ENCODE data around the gene COA5.
"Not testable (repeated sequence)": the region's sequence is repeated elsewhere in the genome, so short reads cannot be mapped to it uniquely, and the experiment has no call there.

COA5 gene

DNA sequence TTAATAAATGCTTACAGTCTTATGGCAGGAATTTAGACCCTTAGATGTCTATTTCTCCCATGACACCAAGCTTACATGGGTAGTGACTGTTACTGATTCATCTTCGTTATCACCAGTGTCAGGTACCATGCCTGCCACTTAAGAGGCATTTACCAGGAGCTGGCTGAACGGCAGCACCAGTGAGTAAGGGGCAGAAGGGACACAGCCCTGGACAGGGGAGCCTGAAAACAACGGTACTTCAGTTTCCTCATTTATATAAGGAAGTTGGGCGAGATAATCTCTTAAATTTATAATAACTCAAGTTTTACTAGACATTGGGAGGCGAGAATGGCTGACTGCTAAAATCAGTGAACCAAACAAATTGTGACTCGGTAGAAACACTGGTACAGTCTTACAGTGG, 1.2 kb downstream of the COA5 start:
- no peak for DNase-seq (ENCODE audit: low read depth in 2 of 2, low spot score in 1 of 2)

DNA sequence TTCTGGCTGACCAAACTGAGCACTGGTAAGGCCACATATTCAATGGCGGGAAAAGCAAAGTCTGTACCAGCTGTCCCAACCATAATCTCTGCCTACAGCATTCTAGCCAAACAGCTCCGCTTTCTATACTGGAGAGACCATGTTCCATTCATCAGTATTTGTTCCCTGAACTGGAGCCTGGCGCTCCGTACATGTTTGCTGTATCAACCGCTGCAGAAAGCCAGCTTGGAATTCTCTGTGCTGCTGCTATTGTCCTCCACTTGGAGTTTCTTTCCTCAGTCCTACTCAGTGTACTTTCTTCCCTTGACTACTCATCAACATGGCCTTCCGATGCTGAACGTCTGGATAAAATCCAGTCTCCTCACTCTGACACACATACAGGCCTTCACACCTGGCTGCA, 1.9 kb downstream of the COA5 start:
- no peak for DNase-seq (ENCODE audit: low read depth in 2 of 2, low spot score in 1 of 2)

DNA sequence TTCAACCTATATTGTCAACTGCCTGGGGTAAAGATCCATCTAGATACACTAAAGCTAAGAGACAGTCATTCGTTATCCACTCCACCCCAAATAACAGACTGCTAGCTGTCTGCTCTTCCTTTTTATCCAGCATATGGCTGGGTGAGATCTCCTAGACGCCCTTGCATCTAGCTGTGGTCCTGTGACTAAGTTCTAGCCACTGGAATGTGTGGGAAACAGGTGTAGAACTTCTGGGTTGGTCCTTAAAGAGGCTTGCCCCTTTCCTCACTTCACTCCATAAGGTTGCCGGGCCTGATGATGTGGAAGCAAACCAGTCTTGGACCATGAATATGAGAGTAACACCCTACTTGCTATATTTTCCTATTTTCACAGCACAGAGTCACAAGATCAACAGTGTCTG, 3.2 kb downstream of the COA5 start:
- no peak for DNase-seq (ENCODE audit: low read depth in 2 of 2, low spot score in 1 of 2)

DNA sequence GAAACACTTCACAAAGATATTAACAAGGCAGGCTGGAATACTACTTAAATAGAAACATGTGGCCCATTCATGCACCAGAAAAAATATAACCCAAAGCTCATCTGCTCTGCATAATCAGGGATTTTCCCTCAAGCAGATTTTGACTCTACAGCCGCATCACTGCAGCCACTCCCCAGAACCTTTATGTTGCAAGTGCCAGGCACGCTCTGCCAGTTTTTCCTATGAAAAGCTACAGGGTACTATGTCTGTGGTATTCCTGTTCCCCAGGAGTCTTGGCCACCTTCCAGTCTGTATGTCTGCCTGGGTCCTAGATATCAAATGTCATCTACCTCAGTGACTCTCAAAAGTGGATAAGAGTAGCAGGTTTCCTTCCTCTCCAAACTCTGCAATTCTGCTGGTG, 3.8 kb downstream of the COA5 start:
- DNase-seq (ENCODE audit: low read depth in 2 of 2, low spot score in 1 of 2), result no peak

DNA sequence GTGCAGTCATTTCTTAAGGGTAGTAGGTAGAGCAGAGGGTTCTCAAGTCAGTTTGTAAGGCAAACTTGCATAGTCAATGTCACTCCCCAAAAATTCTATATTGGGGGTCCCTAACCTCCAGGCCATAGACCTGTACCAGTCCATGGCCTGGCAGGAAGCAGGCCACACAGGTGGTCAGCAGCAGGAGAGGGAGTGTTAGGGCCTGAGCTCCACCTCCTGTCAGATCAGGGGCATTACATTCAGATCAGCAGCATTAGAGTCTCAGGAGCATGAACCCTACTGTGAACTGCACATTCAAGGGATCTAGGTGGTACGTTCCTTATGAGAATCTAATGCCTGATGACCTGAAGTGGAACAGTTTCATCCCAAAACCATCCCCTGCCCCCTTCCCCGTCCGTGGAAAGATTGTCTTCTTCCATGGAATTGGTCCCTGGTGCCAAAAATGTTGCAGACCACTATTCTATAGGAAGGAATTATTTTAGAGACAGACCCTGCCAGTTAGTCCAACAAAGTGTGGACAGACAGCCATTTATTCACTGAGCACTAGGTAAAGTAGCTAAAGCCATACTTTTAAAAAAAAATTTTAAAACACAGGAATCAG, 6.7 kb downstream of the COA5 start:
- DNase-seq (ENCODE audit: low read depth in 2 of 2, low spot score in 1 of 2), result no peak

DNA sequence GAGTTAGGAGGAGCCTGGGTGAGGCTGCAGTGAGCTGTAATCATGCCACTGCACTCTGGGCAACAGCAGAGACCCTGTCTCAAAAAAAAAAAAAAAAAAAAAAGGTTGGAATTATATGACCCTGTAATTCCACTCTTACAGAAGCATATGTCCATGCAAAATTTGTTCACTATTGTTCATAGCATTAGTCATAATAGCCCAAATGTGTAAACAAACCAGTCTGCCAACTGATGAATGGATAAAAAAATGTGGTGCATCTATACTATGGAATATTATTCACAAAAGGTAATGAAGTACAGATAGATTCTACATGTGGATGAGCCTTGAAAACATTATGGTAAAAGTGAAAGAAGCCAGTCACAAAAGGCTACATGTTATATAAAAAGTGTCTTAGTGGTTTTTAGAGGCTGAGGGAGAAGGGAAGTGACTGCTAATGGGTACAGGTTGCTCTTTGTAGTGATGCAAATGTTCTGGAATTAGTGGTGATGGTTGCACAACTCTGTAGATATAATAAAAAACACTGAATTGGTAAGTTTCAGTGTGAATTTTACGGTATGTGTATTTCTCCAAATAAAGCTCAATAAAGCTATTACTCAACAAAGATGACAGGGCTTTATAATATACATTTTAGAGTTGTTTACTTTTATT, 9.4 kb downstream of the COA5 start:
- DNase-seq (ENCODE audit: low read depth in 2 of 2, low spot score in 1 of 2), result no peak

DNA sequence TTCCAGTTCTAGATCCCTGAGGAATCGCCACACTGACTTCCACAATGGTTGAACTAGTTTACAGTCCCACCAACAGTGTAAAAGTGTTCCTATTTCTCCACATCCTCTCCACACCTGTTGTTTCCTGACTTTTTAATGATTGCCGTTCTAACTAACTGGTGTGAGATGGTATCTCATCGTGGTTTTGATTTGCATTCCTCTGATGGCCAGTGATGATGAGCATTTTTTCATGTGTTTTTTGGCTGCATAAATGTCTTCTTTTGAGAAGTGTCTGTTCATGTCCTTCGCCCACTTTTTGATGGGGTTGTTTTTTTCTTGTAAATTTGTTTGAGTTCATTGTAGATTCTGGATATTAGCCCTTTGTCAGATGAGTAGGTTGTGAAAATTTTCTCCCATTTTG, 13.6 kb downstream of the COA5 start:
- not testable (repeated sequence) for DNase-seq (ENCODE audit: low read depth in 2 of 2, low spot score in 1 of 2)

DNA sequence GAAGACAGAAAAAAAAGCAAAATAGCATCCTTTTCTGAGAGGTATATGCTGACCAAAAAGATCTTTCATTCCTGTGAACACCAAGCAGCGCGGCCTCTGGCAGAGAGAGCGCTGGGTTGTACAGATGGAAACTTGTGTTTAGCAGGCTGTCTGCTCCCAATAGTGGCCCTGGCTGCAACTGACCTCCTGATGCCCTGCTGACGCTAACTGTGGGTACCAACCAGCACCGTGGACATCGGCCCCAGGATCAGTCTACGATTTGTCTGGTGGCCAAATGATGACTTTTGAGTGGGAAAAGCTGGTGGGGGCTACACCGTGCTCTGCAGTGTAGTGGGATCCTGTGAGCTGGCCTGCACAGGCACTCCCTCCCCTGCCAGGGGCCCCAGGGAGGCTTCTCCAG, 15.7 kb downstream of the COA5 start:
- DNase-seq (ENCODE audit: low read depth in 2 of 2, low spot score in 1 of 2), result no peak

DNA sequence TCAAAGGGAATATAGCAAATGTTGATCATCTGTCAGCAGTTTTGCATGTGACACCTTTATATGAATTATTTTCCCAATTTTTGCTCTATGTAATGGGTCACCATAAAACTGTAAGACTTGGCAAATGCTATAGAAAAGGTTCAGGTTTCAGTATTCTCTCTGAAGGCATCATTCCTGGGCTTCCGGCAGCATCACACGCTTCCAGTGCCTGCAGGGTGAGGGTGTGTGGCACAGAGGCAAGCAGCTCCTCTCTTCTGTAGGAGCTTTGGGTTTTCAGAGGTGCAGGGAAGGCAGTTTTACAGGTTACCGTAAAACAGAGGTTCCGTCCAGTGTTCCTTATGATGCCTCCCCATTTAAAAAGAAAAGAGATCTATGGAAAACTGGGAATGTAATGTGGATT, 18.8 kb downstream of the COA5 start:
- DNase-seq (ENCODE audit: low read depth in 2 of 2, low spot score in 1 of 2), result no peak

DNA sequence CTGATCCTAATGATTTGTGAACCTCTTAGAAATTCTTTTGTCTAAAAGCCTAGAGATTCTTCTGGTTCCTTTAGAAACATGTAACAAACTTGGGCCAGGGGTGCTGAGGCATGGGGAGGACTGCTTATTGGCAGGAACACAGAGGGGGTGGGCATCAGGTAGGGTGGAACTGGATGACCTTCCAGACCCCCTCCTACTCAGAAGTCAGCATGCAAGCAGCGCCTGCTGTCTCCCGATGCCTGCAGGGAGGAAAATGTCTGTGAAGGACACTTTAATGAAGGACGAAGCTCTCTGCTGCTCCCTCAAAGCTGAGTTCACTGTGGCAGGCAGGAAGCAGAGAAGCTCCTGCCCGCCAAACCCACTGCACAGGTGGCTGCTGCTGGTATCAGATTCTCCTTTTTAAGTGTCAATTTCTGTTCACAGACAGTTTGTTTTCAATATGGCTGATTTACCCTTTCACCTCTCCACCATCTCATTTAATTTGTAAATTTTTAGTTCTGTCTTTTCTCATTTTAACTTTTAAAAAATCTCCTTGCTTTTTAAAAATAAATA, 19.4 kb downstream of the COA5 start:
- DNase-seq (ENCODE audit: low read depth in 2 of 2, low spot score in 1 of 2), result no peak

DNA sequence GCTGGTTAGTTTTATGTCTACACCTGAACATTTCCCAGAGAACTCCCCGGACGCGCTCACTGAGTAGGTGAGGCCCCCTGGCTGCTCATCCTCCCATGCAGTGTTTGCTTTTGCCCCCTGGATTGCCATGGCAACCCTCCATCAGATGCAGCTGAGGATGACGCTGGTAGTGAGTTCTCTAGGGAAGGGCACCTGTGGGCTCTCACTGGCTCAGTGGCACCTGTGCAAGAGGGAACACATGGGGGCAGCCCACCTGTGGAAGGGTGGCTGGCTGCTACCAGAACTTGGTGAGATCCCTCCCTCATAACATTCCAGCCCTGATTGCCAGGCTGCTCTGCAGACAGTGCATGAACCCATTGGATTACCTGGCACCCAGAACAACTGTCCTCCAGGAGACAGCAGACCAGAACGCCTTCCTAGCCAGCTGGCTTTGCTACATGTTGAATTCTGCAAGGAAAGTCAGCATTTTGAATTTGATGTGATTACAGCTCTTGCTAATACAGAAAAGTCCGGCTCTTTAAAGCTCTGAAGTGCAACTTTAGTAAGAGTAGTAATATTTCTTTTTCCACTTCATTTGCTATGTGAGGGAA, 21.7 kb downstream of the COA5 start:
- DNase-seq (ENCODE audit: low read depth in 2 of 2, low spot score in 1 of 2), result no peak

DNA sequence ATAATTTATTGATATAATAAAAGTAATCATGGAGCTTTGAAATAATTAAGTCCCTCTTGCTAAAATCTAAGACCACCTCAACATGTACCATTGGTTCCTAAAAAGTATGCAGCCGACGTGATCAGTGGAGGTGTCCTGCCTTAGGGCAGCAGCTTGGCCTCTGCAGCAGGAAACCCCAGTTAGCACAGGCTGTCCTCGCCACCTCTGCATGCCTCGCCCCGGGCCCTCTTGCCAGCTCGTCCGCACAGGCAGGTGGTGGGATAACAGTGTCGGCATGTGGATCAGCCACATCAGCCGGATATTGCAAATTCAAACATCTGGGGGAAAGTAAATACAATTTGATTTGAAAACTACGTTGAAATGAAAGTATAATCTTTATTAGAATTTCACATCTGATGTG, 22.9 kb downstream of the COA5 start:
- DNase-seq (ENCODE audit: low read depth in 2 of 2, low spot score in 1 of 2), result no peak

DNA sequence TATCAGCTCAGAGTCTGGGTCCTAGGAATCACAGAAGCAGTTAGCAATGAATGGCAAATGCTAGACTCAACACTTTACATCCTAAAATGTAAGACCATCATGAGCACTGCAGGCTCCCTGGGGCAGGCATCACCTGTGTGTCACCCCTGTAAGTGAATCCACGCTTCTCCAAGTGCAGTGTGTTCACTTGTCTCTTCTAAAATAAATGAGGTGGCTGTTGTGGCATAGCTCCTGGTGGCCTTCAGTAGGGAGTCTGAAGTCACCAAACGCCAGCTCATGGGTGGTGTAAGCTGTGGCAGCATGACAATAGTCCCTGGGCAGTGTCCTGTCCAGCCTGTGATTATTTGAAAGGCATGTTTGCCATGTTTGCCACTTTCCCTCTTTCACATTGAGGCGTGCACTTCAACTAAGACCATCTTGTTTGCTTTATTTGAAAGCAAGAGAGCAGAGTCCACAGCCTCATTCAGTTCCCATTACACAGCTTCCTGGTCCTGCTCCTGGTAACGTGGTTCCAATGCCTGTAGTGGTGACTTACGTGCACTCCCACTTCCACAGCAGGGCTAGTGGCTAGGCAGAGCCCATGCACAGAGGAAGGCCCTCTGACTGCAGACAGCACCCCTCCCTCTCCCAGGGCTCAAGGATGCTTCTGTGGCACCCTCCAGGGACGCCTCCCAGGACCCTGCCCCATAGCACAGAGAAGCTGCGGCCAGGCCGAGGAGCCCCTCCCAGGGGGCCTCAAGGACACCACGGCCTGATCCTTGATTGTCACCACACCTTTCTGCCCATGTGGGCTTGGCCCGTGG, 24.3 kb downstream of the COA5 start:
- DNase-seq (ENCODE audit: low read depth in 2 of 2, low spot score in 1 of 2), result no peak

DNA sequence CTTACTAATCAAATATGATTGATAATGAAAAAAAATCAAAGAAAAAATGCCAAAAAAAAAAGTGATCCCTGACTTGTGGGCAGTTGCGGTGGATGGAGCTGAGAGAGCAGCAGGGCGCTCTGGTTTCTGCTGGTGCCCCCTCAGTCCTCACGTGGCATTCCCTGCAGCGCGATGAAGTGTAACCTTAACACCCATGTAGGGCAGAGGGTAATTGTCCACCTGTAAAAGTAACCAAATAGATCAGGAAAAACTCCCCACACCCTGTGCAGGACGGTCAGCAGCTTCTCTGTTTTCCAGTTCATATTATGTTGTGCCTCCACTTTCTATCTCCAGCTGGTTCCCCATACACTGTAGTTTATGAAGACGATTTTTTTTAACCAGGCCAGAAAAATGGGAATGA, 25.0 kb downstream of the COA5 start:
- DNase-seq (ENCODE audit: low read depth in 2 of 2, low spot score in 1 of 2), result no peak

DNA sequence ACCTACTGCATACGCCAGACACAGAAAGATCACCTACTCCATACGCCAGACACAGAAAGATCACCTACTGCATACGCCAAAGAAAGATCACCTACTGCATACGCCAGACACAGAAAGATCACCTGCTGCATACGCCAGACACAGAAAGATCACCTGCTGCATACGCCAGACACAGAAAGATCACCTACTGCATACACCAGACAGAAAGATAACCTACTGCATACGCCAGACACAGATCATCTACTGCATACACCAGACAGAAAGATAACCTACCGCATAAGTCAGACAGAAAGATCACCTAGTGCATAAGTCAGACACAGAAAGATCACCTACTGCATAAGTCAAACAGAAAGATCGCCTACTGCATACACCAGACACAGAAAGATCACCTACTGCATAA, 25.8 kb downstream of the COA5 start:
- DNase-seq (ENCODE audit: low read depth in 2 of 2, low spot score in 1 of 2), result no peak

DNA sequence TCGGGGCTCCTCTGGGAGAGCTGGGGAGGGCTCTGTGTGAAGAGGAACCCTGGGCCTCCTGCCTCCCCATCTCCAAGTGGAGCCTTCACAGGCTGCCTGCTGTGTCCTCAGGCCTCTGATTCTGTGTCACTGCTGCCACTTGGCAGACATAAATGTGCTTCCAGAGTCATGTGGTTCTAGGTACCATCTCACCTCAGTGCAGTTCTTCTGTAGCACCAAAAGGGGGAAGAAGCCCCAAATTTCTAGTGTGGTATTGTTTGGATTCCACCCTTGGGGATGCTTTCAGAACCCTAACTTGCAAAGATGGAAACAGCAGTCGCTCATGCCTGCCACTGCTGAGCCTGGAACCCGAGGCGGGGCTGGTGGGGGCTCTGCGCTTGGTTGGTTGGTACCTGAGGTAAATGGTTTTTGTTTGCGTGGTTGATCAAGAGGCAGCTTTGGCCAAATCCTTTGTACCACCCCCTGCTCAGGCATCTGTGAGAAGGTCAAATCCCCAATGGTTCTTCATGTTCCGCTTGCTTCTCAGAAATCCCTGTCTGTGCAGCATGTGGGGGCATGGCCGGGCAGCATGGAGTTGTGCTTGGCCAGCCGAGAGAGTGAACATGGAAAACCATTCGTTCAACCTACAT, 27.5 kb downstream of the COA5 start:
- DNase-seq (ENCODE audit: low read depth in 2 of 2, low spot score in 1 of 2), result no peak

DNA sequence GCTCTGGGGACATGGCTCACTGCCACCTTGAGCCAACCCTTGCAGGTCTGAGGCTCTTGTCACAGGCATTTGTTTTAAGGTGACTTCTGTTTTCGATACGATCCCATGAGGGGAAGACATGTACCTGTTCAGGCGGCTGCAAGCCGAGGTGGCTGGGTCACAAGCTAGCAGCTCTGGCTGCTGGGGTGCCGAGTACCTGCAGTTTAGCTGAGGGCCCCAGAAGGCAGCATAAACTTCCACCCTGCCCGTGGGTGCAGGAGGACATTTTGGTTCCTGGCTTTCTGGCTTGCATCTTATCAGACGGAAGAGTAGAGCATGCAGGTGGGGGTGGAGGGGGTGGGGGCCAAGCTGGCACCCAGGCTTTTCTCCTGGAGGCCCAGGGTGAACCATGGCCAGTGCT, 28.4 kb downstream of the COA5 start:
- no peak for DNase-seq (ENCODE audit: low read depth in 2 of 2, low spot score in 1 of 2)

DNA sequence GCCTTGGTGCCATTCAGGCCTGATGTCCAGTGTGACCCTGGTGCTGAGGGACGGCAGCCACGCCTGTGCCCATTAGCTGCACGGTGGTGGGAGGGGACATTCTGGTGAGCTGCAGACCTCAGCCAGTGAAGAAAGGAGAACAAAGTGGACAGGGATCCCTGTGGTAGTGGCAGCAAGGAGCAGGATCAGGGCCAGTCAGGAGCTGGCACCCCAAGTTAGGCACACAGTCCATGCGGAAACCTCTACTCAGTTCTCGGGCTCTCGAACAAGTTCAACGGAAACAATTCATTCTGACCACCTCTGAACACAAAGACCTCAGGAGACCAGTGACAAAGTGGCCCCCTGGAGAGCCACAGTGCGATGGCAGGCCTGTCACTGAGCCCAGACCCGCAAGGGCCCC, 30.1 kb downstream of the COA5 start:
- no peak for DNase-seq (ENCODE audit: low read depth in 2 of 2, low spot score in 1 of 2)

DNA sequence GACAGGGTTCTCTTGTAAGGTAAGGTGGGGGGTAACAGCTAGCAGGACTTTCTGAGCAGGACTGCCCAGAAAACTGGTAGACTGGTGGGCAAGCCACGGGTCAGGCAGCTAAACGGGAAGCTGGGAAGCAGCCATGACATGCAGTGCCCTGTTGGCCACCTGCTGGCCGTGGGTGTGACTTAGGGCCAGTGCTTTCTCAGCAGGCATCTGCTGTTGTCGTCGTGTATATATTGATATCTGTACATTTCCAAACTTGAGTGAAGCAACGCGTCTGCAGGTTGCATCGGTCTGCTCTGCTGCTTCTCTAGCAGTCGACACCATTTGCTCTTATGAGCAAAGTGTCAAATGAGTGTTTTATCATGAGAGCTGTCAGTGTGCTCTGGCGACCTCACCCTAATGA, 31.0 kb downstream of the COA5 start:
- DNase-seq (ENCODE audit: low read depth in 2 of 2, low spot score in 1 of 2), result no peak

DNA sequence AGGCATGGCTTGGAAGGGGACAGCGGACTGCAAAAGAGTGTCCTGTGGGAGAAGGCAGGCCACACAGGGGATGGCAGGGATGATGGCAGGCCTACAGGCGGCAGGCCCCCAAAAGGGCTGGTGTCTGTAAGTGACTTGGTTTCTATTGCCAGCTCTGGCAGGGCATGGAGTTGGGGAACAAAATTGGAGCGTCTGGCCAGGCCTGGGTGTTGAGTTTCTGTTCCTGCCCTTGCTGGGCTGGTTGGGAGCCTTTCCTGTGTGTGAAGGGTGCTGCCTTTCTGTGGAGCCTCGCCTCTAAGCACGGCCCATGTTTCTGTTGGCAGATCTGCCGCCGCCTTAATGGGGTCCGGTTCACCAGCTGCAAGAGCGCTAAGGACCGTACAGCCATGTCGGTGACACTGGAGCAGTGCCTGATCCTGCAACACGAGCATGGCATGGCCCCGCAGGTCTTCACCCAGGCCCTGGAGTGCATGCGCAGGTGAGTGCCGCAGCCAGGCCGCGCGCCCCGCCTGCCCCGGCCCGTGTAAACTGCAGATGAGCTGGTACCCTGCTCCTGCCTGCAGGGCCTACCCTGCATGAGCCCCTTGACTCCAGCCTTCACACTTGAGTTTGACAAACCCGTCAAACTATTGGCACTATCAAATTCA, 31.5 kb downstream of the COA5 start:
- no peak for DNase-seq (ENCODE audit: low read depth in 2 of 2, low spot score in 1 of 2)

DNA sequence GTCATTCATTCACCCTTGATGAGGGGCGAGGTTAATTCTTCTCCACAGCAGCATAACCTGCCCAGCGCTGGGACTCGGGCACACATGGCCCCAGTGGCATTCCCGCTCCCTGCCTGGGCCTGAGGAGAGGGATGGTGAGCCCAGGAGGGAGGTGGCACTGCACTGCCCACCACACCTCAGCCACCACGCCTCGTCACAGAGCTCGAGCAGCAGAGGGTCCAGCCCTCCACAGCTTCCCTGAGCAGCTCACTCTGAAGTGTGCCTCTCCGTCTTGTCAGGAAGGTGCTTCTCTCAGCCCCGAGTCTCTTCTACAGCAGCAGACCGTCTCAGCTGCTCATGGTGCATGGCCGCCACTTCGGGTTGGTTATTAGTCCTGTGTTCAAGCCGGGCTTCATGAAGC, 34.9 kb downstream of the COA5 start:
- no peak for DNase-seq (ENCODE audit: low read depth in 2 of 2, low spot score in 1 of 2)

Measured in stimulated activated CD8-positive, alpha-beta memory T cell treated with anti-CD3 and anti-CD28 coated beads, Interleukin-4, amount 100 ng/mL, for 1 hour (primary cell).